Measurements from ENCODE around the gene CNR1.
A peak's percentile ranks its signal among the peaks of the same experiment; 100 is the strongest.

CNR1 gene

DNA sequence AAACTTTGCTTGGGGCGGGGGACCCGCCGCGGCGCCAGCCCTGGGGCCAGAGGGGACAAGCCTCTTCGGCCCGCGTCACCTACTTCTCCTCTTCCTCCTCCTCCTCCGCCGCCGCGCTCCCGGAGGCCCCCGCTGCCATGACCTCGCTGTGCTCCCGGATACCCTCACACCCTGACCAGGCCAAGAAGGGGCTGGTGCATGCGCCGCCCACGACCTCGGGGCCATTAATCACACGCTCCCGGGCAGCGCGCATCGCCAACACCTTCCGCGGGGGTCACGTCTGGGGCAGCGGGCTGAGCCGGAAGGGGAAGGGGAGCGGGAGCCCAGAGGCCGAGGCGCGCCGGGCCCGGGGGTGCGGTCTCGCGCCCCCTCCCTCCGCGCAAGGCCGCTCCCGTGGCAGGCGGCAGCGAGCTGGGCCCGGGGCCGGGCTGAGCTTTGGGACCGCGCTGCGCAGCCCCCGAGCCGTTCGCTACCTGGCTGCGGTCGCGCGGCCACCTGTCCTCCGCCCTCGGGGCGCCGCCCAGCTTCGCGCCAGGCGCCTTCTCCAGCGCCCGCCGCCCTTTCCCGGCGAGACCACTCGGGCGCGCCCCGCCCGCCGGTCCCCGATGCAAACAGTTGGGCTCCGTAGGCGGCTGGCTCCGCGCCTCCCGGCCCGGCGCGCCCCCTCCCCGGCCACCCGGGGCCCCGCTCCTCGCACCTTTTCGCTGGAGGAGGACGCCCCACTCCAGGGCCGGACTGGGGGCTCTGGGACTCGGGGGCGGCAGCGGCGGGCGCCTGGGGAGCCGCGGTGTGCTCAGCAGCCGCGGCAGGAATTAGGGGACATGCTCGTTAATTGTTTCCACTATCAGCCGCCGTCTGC lies 575 bp upstream of the CNR1 start:
- TF ChIP-seq, protein P1, sequence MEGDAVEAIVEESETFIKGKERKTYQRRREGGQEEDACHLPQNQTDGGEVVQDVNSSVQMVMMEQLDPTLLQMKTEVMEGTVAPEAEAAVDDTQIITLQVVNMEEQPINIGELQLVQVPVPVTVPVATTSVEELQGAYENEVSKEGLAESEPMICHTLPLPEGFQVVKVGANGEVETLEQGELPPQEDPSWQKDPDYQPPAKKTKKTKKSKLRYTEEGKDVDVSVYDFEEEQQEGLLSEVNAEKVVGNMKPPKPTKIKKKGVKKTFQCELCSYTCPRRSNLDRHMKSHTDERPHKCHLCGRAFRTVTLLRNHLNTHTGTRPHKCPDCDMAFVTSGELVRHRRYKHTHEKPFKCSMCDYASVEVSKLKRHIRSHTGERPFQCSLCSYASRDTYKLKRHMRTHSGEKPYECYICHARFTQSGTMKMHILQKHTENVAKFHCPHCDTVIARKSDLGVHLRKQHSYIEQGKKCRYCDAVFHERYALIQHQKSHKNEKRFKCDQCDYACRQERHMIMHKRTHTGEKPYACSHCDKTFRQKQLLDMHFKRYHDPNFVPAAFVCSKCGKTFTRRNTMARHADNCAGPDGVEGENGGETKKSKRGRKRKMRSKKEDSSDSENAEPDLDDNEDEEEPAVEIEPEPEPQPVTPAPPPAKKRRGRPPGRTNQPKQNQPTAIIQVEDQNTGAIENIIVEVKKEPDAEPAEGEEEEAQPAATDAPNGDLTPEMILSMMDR (IDR thresholded peaks at IDR 0.05; ENCODE audit: control insufficient read depth, insufficient read depth, low read depth, low read length, missing control alignments), result no peak
- peak overlapping the region; percentile 27 for H3K4me3 ChIP-seq (ENCODE audit: control insufficient read depth, low read depth, low read length)
- DNase-seq (ENCODE audit: low read depth), result no peak

DNA sequence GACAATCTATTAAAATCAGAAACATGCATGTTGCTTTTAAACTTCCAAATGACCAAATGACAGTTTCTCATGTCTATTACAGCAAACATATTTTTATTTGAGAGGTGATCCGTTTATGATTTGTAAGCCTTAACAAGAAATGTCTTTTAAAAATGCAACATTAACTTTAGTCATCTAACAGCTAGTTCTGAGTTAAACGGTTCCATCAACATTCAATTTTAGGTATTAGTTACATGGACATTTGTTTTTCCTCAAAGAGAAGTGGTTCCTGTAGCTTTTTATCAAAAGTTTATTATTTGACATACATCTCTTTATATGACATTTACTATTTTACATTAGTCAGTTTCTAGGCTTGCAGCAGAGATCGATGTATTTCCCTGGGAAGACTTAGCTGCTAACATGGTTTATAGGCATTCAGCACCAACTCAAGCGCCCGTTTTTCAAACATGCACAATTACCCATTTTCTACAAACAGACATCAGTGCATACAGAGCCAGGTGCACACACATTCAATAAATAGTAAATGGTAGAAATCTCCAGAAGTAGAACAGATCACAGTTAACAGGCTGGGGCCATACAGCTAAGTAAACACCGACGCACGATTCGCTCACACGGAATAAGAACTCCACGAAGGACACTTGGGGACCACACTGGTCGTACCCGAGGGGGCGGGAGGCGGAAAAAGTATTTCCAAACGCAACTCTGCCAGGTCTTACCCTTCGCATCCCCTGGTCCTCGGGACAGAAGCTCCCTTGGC lies 882 bp downstream of the CNR1 start:
- no peak for DNase-seq (ENCODE audit: low read depth)
- H3K4me3 ChIP-seq (ENCODE audit: control insufficient read depth, low read depth, low read length), result peak overlapping the region; percentile 41
- TF ChIP-seq, protein P1 (IDR thresholded peaks at IDR 0.05; ENCODE audit: control insufficient read depth, insufficient read depth, low read depth, low read length, missing control alignments), result no peak

DNA sequence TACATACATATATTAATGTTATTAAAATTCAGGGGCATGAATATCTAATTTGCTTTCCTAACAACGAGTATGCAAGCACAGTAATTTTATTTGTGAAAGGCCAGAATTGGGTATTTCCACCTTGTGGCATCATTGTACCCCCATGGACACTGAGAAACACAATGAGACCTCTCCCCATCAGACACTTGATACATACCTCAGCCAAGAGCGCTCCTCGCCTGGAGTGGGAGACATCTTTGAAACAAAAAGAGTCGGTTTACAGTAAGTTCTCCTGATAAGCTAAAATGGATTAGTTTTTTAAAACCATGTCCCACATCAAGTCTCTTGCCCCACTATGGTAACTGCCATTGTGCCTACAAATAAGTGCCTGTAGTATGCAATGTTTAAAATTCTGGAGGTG lies 2.1 kb downstream of the CNR1 start:
- H3K4me3 ChIP-seq (ENCODE audit: control insufficient read depth, low read depth, low read length), result no peak overlapping the region
- TF ChIP-seq, protein P1 (IDR thresholded peaks at IDR 0.05; ENCODE audit: control insufficient read depth, insufficient read depth, low read depth, low read length, missing control alignments), result no peak
- DNase-seq (ENCODE audit: low read depth), result no peak

DNA sequence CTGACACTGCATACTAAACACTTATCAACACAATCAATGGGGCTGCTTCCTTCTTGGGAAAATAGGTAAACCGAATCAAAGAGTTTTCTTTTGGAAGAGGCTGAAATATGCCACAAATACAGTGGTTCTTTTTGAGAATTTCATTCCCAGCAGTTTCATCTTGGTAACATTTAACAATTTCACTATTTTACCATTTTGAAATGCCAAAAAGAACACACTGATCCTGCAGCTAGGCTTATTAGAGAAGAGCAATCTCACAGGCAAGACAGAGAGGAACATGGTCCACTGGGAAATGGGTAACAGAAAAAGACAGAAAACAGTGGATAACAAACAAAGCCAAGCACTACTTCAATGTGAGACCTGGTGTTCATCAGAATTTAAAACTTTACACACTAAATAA lies 2.5 kb downstream of the CNR1 start:
- H3K4me3 ChIP-seq (ENCODE audit: control insufficient read depth, low read depth, low read length), result no peak overlapping the region
- DNase-seq (ENCODE audit: low read depth), result no peak
- TF ChIP-seq, protein P1 (IDR thresholded peaks at IDR 0.05; ENCODE audit: control insufficient read depth, insufficient read depth, low read depth, low read length, missing control alignments), result no peak

DNA sequence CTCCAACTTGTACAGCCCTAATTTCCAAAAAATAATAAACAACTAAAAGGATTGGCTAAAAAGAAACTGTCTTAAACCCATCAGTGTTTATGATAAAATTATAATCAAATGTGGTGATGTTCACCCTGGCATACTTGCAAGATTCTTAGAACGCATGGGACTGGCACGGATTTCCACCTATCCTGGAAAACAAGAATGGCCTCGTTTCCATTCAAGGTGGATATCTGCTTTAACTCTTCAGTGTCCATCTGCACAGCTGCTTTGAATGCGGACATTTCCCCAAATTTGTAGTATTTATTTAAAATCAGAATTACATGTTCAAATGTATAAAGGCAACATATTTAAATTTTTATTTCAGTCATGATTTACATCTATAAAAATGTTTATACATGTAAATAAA lies 4.2 kb downstream of the CNR1 start:
- TF ChIP-seq, protein P1 (IDR thresholded peaks at IDR 0.05; ENCODE audit: control insufficient read depth, insufficient read depth, low read depth, low read length, missing control alignments), result no peak
- H3K4me3 ChIP-seq (ENCODE audit: control insufficient read depth, low read depth, low read length), result no peak overlapping the region
- no peak for DNase-seq (ENCODE audit: low read depth)

DNA sequence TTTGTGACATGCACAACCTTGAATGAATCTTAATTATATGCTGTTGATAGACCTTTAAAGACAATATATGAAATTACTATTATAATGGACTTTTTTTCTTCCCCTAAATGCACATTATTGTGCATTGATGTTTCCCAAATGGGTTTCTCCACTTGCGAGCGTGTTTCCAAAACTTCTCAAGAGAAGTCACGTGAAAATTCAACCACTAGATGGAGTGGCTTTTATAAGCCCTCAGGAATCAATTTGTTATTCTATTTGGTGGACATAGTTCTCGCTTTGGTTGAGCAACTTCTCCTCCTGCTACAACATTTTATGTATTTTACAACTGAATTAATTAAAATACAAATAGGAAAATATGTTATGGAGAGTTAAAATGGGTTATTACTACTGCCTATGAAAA lies 9.0 kb downstream of the CNR1 start:
- no peak overlapping the region for H3K4me3 ChIP-seq (ENCODE audit: control insufficient read depth, low read depth, low read length)
- TF ChIP-seq, protein P1 (IDR thresholded peaks at IDR 0.05; ENCODE audit: control insufficient read depth, insufficient read depth, low read depth, low read length, missing control alignments), result no peak
- no peak for DNase-seq (ENCODE audit: low read depth)

Data from AG09309 (cell line).